PC-3 (cell line): ENCODE measurements around the gene CARD11.

ENCODE experiments used
- EZH2 ChIP-seq: fragments of 300-600 bp; sonication (generic); IDR thresholded peaks from one replicate; pipeline ENCODE4 v1.6.1; 2017; ENCODE audit warnings: antibody characterized with exemption, mild to moderate bottlenecking, low read length; ENCODE audit not compliant: unreplicated experiment
- EZH2phosphoT487 ChIP-seq: fragments of 300-600 bp; sonication (generic); IDR thresholded peaks from 2 replicates; pipeline ENCODE4 v1.6.1; 2018; ENCODE audit warnings: mild to moderate bottlenecking, antibody characterized with exemption, low read length, borderline replicate concordance
- TF ChIP-seq, protein P1 (sequence below): fragments of 300-600 bp; sonication (generic); conservative IDR thresholded peaks from 2 replicates; pipeline ENCODE4 v1.5.1; 2017; ENCODE audit warnings: antibody characterized with exemption, low read depth, mild to moderate bottlenecking, low read length

DNA sequence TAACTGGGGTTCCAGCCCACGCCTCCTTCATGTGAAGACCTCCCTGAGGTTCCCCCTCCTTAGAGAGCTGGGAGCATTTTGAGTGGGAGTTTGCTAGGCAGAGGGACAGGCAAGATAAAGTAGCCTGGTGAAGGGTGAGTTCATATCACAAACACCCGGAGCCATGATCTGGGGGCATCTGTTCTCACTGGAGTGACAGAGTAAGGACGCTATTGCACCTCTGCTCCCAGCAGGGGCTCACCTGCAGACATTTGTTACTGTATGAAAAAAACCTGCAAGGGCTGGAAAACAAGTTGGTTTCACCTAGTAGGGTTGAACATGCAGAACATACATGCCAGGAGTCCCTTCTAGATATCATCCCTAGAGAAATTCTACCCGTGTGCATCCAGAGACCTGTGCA lies 88.4 kb downstream of the CARD11 start:
- TF ChIP-seq, protein P1, sequence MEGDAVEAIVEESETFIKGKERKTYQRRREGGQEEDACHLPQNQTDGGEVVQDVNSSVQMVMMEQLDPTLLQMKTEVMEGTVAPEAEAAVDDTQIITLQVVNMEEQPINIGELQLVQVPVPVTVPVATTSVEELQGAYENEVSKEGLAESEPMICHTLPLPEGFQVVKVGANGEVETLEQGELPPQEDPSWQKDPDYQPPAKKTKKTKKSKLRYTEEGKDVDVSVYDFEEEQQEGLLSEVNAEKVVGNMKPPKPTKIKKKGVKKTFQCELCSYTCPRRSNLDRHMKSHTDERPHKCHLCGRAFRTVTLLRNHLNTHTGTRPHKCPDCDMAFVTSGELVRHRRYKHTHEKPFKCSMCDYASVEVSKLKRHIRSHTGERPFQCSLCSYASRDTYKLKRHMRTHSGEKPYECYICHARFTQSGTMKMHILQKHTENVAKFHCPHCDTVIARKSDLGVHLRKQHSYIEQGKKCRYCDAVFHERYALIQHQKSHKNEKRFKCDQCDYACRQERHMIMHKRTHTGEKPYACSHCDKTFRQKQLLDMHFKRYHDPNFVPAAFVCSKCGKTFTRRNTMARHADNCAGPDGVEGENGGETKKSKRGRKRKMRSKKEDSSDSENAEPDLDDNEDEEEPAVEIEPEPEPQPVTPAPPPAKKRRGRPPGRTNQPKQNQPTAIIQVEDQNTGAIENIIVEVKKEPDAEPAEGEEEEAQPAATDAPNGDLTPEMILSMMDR: no peak
- no peak for TF ChIP-seq EZH2
- TF ChIP-seq EZH2phosphoT487: no peak
